Upper lobe of left lung (tissue), 4 donors: ENCODE results near the gene FZD1.

ENCODE experiments used
- CTCF ChIP-seq, 6 experiments: fragments of 450-650 bp in 4 of 6; fragments of 200-600 bp in 2 of 6; sonication (generic) in 2 of 6; IDR thresholded peaks; one replicate each; pipeline ENCODE4 v1.5.1; 2016 to 2019; ENCODE audit warnings: antibody characterized with exemption in 6 of 6
- POLR2A ChIP-seq, 4 donors: fragments of 450-650 bp; IDR thresholded peaks; one replicate each; pipeline ENCODE4 v1.5.1; 2016 to 2017; ENCODE audit warnings: antibody characterized with exemption in 4 of 4, mild to moderate bottlenecking in 2 of 4

GRCh38 chr7:91293136-91293535, 28.9 kb downstream of the FZD1 start:
- TF ChIP-seq CTCF (IDR thresholded peaks at IDR 0.05) (no peak), POLR2A (IDR thresholded peaks at IDR 0.05) (no peak)
